T-helper 17 cell (primary cell): ENCODE results near the gene HS6ST3. TPM values are rescaled to one million over a fixed set of nuclear protein-coding genes. Genes with fewer than 3 reads are reported as not detected.

ENCODE experiments used
- ATAC-seq: fragments of 150-1000 bp; cut with Tn5 transposase; 2 replicates; pipeline ENCODE4 v1.10.0; 2021; ENCODE audit warnings: mild to moderate bottlenecking, moderate library complexity
- DNase-seq, 3 donors: peaks; one replicate each; pipeline versions ENCODE4 v3.0.0 to v3.0.0-alpha.2; 2020 to 2021
- H3K9me3 ChIP-seq: one replicate; pipeline ENCODE4 v1.7.0; 2013; ENCODE audit warnings: low read length, mild to moderate bottlenecking; ENCODE audit not compliant: control insufficient read depth, poor library complexity, severe bottlenecking
- H3K27ac Mint-ChIP-seq: one replicate; pipeline ENCODE4 v1.8.0; 2022; ENCODE audit warnings: mild to moderate bottlenecking, moderate library complexity, mixed read lengths
- H3K27me3 Mint-ChIP-seq: one replicate; pipeline ENCODE4 v1.8.0; 2022; ENCODE audit warnings: mixed read lengths
- H3K36me3 Mint-ChIP-seq: one replicate; pipeline ENCODE4 v1.8.0; 2022; ENCODE audit warnings: low read depth, mixed read lengths
- H3K4me1 Mint-ChIP-seq: one replicate; pipeline ENCODE4 v1.8.0; 2022; ENCODE audit warnings: mild to moderate bottlenecking, mixed read lengths
- H3K4me3 Mint-ChIP-seq: one replicate; pipeline ENCODE4 v1.8.0; 2022; ENCODE audit warnings: mild to moderate bottlenecking, moderate library complexity, mixed read lengths
- total RNA-seq, 4 donors: library from RNA in 2 of 4; stranded (reverse) in 2 of 4; gene quantifications; one replicate each; pipeline ENCODE4 v1.2.3 and lab custom pipeline; 2022 to 2026

HS6ST3 gene
- total RNA-seq, 2 donors from 2014 or later, result not detected

DNA sequence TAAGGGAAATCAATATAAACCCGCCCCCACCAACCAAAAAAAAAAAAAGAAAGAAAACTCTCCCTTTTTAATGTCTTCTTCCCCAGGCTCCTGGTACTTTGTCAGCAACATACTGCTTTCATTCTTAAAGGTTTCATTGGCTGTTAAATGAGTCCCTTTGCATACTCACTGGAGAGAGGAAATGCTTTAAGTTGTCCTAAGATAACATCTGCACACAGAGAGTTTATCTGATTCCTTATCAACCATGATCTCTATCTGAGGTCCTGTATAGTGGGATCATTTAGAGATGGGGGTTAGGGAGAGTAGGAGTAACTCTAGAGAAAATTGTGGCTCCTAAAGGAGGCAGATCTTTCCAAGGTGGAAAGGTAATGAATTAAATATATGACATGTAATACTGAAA lies 747.9 kb downstream of the HS6ST3 start:
- Mint-ChIP-seq H3K36me3 (no peaks in the 10 kb centered on the region), H3K4me3 (no peak overlapping the region), H3K4me1 (no peaks in the 10 kb centered on the region), H3K27me3 (no peaks in the 10 kb centered on the region), H3K27ac (no peak overlapping the region)
- H3K9me3 ChIP-seq, result no peaks in the 10 kb centered on the region
- DNase-seq, result no peak
- ATAC-seq, result no peak

- ATAC-seq (no peak), DNase-seq (no peak)
- Mint-ChIP-seq H3K4me3 (no peak overlapping the region), H3K36me3 (no peaks in the 10 kb centered on the region), H3K27me3 (no peaks in the 10 kb centered on the region), H3K4me1 (no peaks in the 10 kb centered on the region), H3K27ac (no peak overlapping the region)
- H3K9me3 ChIP-seq, result no peaks in the 10 kb centered on the region
Measured at GRCh38 chr13:96844195-96844594, 754.3 kb downstream of the HS6ST3 start.

GRCh38 chr13:96844616-96845015 lies 754.7 kb downstream of the HS6ST3 start:
- ATAC-seq, result no peak
- DNase-seq, result no peak
- Mint-ChIP-seq H3K36me3 (no peaks in the 10 kb centered on the region), H3K4me3 (no peak overlapping the region), H3K27me3 (no peaks in the 10 kb centered on the region), H3K4me1 (no peaks in the 10 kb centered on the region), H3K27ac (no peak overlapping the region)
- no peaks in the 10 kb centered on the region for H3K9me3 ChIP-seq

DNA sequence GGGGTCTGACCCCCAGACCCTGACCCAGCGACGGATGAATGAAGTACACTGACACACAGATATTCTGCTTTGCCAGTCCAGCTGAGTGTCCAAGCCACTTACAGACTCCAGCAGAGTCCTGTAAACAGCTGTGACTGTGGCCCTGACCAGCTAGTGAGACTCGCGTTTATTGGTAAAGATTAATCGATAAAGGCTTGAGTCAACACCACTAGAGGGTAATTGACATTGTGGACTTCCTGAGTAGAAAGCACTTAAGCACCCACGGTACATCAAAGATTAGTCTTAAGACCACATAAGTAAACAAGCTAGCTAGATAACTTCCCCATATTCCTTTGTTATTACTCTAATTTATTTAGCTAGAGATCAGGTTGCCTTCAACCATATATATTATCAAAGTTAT lies 758.4 kb downstream of the HS6ST3 start:
- DNase-seq (no peak), ATAC-seq (no peak)
- no peaks in the 10 kb centered on the region for H3K9me3 ChIP-seq
- Mint-ChIP-seq H3K4me1 (no peaks in the 10 kb centered on the region), H3K27me3 (no peaks in the 10 kb centered on the region), H3K4me3 (no peak overlapping the region), H3K36me3 (no peaks in the 10 kb centered on the region), H3K27ac (no peak overlapping the region)

DNA sequence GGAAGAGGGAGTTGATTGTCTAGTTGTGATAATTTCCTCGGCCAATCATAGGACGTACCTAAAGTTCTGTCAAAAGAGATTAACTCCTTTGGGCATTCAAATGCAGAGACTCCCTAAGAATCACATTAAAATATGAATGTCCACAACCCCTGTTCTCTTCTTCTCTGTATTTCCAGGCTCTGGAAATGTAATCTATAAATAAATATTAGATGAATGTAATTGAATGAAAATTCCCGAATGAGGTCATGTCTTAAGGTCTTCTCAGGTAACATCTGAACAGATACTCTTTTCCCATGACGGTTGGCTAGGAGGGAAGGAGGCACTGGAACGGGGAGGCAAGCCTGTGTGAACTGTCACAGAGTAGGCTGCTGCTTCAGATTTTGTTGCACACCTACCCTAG lies 759.2 kb downstream of the HS6ST3 start:
- Mint-ChIP-seq H3K4me1 (no peaks in the 10 kb centered on the region), H3K27ac (no peak overlapping the region)

GRCh38 chr13:96850538-96851145 lies 760.7 kb downstream of the HS6ST3 start:
- H3K4me3 Mint-ChIP-seq, result no peak overlapping the region
- H3K27me3 Mint-ChIP-seq, result no peaks in the 10 kb centered on the region
- no peaks in the 10 kb centered on the region for H3K9me3 ChIP-seq
- H3K4me1 Mint-ChIP-seq, result no peaks in the 10 kb centered on the region
- no peak for ATAC-seq
- no peak for DNase-seq
- no peaks in the 10 kb centered on the region for H3K36me3 Mint-ChIP-seq
- H3K27ac Mint-ChIP-seq, result no peak overlapping the region

More for the DNA sequence above, 759.2 kb downstream of the HS6ST3 start:
- DNase-seq (no peak), ATAC-seq (no peak)
- Mint-ChIP-seq H3K4me3 (no peak overlapping the region), H3K36me3 (no peaks in the 10 kb centered on the region), H3K27me3 (no peaks in the 10 kb centered on the region)
- no peaks in the 10 kb centered on the region for H3K9me3 ChIP-seq

GRCh38 chr13:96851856-96852445 lies 762.0 kb downstream of the HS6ST3 start:
- Mint-ChIP-seq H3K36me3 (no peaks in the 10 kb centered on the region), H3K4me3 (no peak overlapping the region), H3K4me1 (no peaks in the 10 kb centered on the region), H3K27me3 (no peaks in the 10 kb centered on the region), H3K27ac (no peak overlapping the region)
- no peaks in the 10 kb centered on the region for H3K9me3 ChIP-seq
- DNase-seq (no peak), ATAC-seq (no peak)

GRCh38 chr13:96858133-96858826 lies 768.4 kb downstream of the HS6ST3 start:
- H3K9me3 ChIP-seq, result no peaks in the 10 kb centered on the region
- no peak for DNase-seq
- H3K36me3 Mint-ChIP-seq, result no peaks in the 10 kb centered on the region
- H3K27ac Mint-ChIP-seq, result no peak overlapping the region
- H3K27me3 Mint-ChIP-seq, result no peaks in the 10 kb centered on the region
- H3K4me3 Mint-ChIP-seq, result no peak overlapping the region
- ATAC-seq, result no peak
- no peaks in the 10 kb centered on the region for H3K4me1 Mint-ChIP-seq

DNA sequence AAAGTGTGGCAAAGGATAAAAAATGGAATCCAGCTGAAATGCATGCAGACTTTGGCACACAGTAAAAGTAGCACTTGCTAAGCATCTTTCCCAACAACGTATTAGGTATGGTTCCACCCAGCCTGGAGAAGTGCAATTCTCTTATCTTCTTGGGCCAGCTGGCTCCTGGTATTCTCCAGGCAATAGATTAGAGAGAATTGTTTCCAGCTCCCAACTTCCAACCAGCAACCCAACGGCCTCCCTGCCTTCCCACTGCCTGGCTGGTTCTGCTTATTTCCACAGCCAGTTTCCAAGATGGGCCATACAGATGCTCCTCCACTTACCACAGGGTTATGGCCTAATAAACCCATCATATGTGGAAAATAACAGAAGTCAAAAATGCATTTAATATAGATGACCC lies 771.0 kb downstream of the HS6ST3 start:
- ATAC-seq, result no peak
- no peaks in the 10 kb centered on the region for H3K36me3 Mint-ChIP-seq
- H3K27ac Mint-ChIP-seq, result no peak overlapping the region
- DNase-seq, result no peak
- no peak overlapping the region for H3K4me3 Mint-ChIP-seq
- H3K9me3 ChIP-seq, result no peaks in the 10 kb centered on the region
- no peaks in the 10 kb centered on the region for H3K27me3 Mint-ChIP-seq
- no peaks in the 10 kb centered on the region for H3K4me1 Mint-ChIP-seq

- Mint-ChIP-seq H3K4me1 (no peaks in the 10 kb centered on the region), H3K36me3 (no peaks in the 10 kb centered on the region), H3K27ac (no peak overlapping the region), H3K27me3 (no peaks in the 10 kb centered on the region), H3K4me3 (no peak overlapping the region)
- no peak for DNase-seq
- H3K9me3 ChIP-seq, result no peaks in the 10 kb centered on the region
- no peak for ATAC-seq
Measured at GRCh38 chr13:96862093-96862492, 772.2 kb downstream of the HS6ST3 start.

DNA sequence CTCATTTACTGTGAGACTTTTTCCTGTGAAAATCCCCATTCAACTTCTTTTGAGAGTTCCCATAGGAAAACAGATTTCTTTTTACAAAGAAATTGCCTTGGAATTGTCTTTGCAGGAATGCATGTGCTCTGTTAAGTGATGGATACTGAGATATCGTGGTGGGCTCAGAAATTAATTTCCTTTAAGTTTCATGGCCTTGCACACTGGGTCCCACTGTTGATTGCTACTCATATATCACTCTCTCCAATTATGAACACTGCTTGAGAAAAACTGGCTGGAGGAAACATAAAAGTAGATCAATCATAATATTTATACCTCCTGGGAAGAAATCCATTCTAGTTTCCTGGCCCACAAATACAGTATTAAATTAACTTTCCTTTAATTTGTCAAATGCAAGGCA lies 773.1 kb downstream of the HS6ST3 start:
- ATAC-seq, result no peak
- Mint-ChIP-seq H3K4me3 (no peak overlapping the region), H3K27me3 (no peaks in the 10 kb centered on the region), H3K4me1 (no peaks in the 10 kb centered on the region), H3K36me3 (no peaks in the 10 kb centered on the region), H3K27ac (no peak overlapping the region)
- H3K9me3 ChIP-seq, result no peaks in the 10 kb centered on the region
- DNase-seq, result no peak

DNA sequence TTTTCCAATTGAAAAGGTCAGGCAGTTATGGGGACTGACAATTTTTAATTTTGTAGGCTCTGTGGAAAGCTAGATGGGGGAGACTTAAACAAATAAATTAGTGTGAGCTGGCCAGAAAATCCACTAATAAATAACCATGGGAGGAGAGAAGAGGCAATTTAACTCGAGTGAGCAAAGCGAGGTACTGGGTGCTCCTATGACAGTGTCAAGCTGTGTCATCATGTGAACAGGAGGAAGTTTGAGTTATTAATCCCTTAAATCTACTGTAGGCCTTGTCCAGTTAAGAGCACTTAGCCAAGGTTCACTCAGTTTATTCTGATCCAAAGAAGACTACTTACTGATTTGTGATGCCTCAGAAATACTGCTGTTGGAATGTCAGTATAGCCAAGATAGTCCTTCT lies 781.6 kb downstream of the HS6ST3 start:
- no peaks in the 10 kb centered on the region for H3K36me3 Mint-ChIP-seq
- H3K27ac Mint-ChIP-seq, result no peak overlapping the region
- peaks cover 3% of the 10 kb centered on the region for H3K9me3 ChIP-seq
- DNase-seq (no peak), ATAC-seq (no peak)
- H3K4me1 Mint-ChIP-seq, result no peaks in the 10 kb centered on the region
- no peak overlapping the region for H3K4me3 Mint-ChIP-seq
- no peaks in the 10 kb centered on the region for H3K27me3 Mint-ChIP-seq

GRCh38 chr13:96880419-96880818 lies 790.5 kb downstream of the HS6ST3 start:
- H3K27ac Mint-ChIP-seq, result no peak overlapping the region
- ATAC-seq, result no peak
- no peaks in the 10 kb centered on the region for H3K9me3 ChIP-seq

More at GRCh38 chr13:96880419-96880818, 790.5 kb downstream of the HS6ST3 start:
- no peak for DNase-seq
- Mint-ChIP-seq H3K27me3 (no peaks in the 10 kb centered on the region), H3K4me3 (no peak overlapping the region), H3K4me1 (no peaks in the 10 kb centered on the region), H3K36me3 (no peaks in the 10 kb centered on the region)
